ENCODE results near the gene LCN2. TPM values are rescaled to one million over a fixed set of nuclear protein-coding genes. Genes with fewer than 3 reads are reported as not detected.

Gene LCN2
- total RNA-seq, 1 donor: not detected

DNA sequence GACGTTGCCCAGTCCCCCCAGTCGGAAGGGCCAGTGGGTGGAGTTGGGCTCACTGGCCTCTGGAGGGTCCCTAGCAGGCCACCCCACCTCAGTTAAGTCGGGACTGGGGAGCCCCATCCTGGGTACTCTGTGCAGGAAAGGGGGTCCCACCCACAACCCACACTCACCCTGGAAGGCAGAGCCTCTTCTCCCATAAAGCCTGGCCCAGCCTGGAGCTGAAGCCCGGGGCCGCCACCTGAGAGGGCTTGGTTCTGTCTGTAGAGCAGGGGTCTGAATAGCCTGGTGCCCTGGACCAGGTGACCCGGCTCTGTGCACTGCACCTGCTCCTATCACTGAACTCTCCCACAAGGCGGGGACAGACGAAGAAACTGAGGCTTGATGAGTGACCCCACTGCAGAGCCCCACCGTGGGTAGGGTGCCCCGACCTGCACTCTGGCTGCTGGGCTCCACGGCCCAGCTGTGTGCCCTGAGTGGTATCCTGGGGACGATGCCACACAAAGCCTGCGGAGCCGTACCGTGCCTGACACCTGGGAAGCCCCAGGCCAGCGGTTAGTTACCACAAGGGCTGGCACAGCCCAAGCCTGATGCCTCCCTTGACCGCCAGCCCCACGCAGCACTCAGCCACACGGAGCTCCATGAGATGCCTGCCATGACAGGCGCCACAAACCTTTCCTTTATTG lies 29.1 kb upstream of the LCN2 start:
- TF ChIP-seq, protein P1, sequence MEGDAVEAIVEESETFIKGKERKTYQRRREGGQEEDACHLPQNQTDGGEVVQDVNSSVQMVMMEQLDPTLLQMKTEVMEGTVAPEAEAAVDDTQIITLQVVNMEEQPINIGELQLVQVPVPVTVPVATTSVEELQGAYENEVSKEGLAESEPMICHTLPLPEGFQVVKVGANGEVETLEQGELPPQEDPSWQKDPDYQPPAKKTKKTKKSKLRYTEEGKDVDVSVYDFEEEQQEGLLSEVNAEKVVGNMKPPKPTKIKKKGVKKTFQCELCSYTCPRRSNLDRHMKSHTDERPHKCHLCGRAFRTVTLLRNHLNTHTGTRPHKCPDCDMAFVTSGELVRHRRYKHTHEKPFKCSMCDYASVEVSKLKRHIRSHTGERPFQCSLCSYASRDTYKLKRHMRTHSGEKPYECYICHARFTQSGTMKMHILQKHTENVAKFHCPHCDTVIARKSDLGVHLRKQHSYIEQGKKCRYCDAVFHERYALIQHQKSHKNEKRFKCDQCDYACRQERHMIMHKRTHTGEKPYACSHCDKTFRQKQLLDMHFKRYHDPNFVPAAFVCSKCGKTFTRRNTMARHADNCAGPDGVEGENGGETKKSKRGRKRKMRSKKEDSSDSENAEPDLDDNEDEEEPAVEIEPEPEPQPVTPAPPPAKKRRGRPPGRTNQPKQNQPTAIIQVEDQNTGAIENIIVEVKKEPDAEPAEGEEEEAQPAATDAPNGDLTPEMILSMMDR (IDR thresholded peaks at IDR 0.05; ENCODE audit: insufficient read depth, low read depth, low read length): no peak
- H3K4me3 ChIP-seq (ENCODE audit: low read depth, low read length): no peak overlapping the region
- no peak for DNase-seq (ENCODE audit: low read depth)

DNA sequence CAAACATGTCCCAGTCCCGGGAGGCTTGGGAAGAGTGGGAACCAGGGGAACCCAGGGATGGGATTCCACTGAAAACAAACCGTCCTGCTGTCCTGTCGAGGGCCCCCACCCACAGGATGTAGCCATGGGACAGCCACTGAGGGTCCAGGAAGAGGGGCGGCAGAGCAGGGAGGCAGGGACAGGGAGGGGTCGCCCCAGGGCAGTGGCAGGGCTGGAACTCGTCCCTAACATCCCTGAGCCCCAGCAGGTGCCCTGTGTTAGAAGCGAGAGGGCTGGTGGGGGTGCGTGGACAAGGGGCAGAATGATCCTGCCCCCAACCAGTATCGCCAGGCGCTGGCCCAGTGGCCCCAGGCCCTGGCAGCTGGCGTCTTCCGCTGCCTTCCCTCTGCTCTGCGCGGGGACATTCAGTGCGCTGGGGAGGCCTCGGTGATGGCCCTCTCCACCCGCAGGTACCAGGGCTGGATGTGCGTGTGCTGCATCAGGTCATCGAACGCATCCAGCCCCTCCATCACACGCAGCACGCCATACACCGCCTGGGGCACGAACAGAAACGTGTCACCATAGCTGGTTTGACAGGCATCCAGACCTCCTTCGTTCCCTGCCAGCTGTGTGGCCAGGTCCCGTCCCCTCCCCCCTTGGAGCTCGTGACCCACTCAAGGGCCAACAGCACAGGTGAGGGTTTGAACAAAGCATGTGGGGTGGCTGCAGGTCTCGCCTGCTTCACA lies 28.4 kb upstream of the LCN2 start:
- no peak overlapping the region for H3K4me3 ChIP-seq (ENCODE audit: low read depth, low read length)
- TF ChIP-seq, protein P1 (IDR thresholded peaks at IDR 0.05; ENCODE audit: insufficient read depth, low read depth, low read length): no peak
- no peak for DNase-seq (ENCODE audit: low read depth)

DNA sequence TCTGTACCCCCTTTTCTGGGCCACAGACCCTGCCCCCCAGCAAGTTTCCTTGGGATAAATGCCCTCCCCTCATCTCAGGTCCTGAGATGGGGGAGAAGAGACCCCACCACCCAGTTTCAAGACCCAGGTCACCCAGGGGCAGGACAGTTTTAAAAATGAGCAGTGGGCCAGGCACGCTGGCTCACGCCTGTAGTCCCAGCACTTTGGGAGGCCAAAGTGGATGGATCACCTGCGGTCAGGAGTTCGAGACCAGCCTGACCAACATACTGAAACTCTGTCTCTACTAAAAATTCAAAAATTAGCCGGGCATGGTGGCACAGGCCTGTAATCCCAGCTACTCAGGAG lies 27.8 kb upstream of the LCN2 start:
- DNase-seq (ENCODE audit: low read depth): no peak
- no peak overlapping the region for H3K4me3 ChIP-seq (ENCODE audit: low read depth, low read length)
- TF ChIP-seq, protein P1 (IDR thresholded peaks at IDR 0.05; ENCODE audit: insufficient read depth, low read depth, low read length): no peak

DNA sequence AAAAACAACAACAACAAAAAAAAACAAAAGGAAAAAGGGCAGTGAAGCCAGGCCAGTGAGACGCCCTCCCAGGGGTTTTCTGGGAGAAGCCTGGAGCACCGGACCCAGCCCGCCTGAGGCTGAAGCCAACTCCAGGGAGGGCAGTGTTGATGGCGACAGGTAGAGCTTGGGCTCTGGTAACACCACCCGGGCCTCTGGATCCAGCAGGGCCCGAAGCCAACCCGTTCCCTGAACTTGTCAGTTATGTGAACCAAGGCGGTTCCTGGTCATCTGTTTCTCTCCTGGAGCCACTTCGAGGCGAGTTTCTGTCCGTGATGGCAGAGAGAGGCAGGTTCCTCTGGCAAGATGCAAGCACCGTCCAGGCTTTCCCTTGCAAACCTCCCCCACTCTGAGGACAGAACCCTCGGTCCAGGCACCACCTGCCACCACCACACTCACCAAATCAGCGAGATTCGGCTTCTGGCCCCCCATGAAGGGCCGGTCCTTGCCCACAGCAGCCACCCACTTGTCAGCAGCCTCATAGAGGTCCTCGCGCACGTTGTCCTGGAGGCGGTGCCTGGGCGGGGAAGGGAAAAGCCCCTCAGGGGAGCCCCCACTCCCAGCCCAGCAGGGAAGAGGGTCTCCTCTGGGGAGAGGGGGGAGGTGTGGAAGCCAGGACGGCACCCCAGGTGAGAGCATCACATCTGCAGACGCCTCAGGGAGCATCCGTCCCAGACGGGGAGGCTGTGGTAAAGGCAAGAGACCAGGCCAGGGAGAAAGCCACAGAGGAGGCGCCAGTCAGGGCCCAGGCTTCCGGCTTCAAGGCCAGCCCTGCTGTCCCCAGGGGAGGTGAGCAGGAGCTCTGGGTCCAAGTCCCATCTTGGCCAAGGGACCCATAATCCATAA lies 27.1 kb upstream of the LCN2 start:
- no peak overlapping the region for H3K4me3 ChIP-seq (ENCODE audit: low read depth, low read length)
- TF ChIP-seq, protein P1 (IDR thresholded peaks at IDR 0.05; ENCODE audit: insufficient read depth, low read depth, low read length): no peak
- no peak for DNase-seq (ENCODE audit: low read depth)

DNA sequence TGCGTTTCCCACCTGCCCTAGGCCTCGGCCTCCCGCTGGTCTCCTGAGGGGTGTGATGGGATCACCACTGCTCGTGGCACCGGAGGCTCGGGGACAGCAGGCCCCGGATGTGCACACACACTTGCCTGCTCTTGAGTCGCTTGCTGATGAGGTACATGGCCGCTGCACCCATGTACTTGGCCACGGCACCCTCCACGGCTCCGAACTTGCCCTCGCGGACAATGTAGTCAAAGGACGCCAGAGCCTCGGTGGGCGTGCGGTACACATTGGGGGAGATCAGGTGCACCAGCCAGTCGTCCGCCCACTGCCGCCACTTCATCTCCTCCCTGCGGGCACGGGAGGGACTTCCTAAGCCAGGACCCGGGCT lies 26.5 kb upstream of the LCN2 start:
- no peak for DNase-seq (ENCODE audit: low read depth)
- no peak overlapping the region for H3K4me3 ChIP-seq (ENCODE audit: low read depth, low read length)
- TF ChIP-seq, protein P1 (IDR thresholded peaks at IDR 0.05; ENCODE audit: insufficient read depth, low read depth, low read length): no peak

DNA sequence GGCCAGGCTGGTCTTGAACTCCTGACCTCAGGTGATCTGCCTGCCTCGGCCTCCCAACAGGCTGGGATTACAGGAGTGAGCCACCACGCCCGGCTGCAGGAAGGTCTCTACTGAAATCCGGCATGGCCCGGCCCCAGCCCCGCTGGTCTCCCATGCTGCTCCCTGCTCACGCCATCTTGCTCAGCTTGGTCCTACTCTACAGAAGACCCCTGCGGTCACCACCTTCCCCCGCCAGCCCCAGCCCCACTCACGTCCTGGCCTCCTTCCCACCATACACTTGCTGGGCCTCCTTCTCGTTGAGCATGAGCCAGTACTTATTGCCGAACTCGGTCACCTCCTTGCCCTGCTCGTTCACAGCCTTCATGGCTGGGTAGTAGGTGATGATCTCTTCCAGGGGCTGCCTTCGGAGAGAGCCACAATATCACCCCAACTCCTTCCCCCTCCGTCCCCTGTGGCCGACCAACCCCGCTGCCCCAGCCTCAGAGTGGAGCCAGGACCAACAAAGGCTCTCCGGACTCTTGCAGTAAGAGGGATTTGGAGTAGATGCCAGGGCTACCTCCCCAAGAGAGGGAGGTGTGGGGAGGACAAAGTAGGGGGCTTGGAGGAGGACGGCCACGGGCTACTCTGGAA lies 25.7 kb upstream of the LCN2 start:
- no peak overlapping the region for H3K4me3 ChIP-seq (ENCODE audit: low read depth, low read length)
- DNase-seq (ENCODE audit: low read depth): no peak
- TF ChIP-seq, protein P1 (IDR thresholded peaks at IDR 0.05; ENCODE audit: insufficient read depth, low read depth, low read length): no peak

All from fibroblast of villous mesenchyme (primary cell).